Natural killer cell treated with Interleukin-12 subunit alpha and Interleukin-12 subunit beta and Interleukin-15 and Interleukin-18, amount 100 ng/mL, for 72 hours (primary cell): ENCODE data around the gene POLR3K. TPM values are rescaled to one million over a fixed set of nuclear protein-coding genes. Genes with fewer than 3 reads are reported as not detected.

Experiments used
- ATAC-seq, 2 donors: fragments of 150-1000 bp; cut with Tn5 transposase in 1 of 2; sonication (Bioruptor Pico), chemical (Tn5 transposase) in 1 of 2; 2 replicates each; pipeline ENCODE4 v1.10.0; 2021
- DNase-seq: peaks from one replicate; pipeline ENCODE4 v3.0.0; 2022; ENCODE audit warnings: low spot score
- H3K27ac Mint-ChIP-seq, 2 donors: 1 replicate in 1 of 2; 2 replicates in 1 of 2; pipeline ENCODE4 v1.8.0; 2022; ENCODE audit warnings: mixed read lengths in 2 of 2, mild to moderate bottlenecking in 1 of 2, moderate library complexity in 1 of 2
- H3K27me3 Mint-ChIP-seq, 2 donors: 1 replicate in 1 of 2; 2 replicates in 1 of 2; pipeline ENCODE4 v1.8.0; 2022; ENCODE audit warnings: mixed read lengths in 2 of 2
- H3K36me3 Mint-ChIP-seq: one replicate; pipeline ENCODE4 v1.8.0; 2022; ENCODE audit warnings: mixed read lengths
- H3K4me1 Mint-ChIP-seq, 2 donors: 1 replicate in 1 of 2; 2 replicates in 1 of 2; pipeline ENCODE4 v1.8.0; 2022; ENCODE audit warnings: low read depth in 2 of 2, mixed read lengths in 2 of 2, mild to moderate bottlenecking in 1 of 2
- H3K4me3 Mint-ChIP-seq: one replicate; pipeline ENCODE4 v1.8.0; 2022; ENCODE audit warnings: mixed read lengths
- H3K9me3 Mint-ChIP-seq: 2 replicates; pipeline ENCODE4 v1.8.0; 2022; ENCODE audit warnings: mixed read lengths
- total RNA-seq, 2 donors: library from RNA; stranded (reverse); gene quantifications; one replicate each; pipeline ENCODE4 v1.2.3, GENCODE V29; 2022

The POLR3K gene
- total RNA-seq, 2 donors from 2014 or later, result 39.8 to 84.7 TPM

DNA sequence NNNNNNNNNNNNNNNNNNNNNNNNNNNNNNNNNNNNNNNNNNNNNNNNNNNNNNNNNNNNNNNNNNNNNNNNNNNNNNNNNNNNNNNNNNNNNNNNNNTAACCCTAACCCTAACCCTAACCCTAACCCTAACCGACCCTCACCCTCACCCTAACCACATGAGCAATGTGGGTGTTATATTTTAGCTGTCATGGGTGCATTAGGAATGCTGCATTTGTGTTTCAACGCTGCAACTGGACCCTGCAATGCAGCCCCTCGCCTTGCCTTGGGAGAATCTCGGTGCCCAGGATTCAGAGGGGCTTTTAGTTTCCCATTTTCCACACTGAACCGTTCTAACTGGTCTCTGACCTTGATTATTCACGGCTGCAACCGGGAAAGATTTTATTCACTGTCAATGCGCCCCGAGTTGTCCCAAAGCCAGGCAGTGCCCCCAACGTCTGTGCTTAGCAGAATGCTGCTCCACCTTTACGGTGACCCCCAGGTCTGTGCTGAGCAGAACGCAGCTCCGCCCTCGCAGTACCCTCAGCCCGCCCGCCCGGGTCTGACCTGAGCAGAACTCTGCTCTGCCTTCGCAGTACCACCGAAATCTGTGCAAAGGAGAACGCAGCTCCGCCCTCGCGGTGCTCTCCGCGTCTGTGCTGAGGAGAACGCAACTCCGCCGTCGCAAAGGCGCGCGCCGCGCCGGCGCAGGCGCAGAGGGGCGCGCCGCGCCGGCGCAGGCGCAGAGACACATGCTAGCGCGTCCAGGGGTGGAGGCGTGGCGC, 43.3 kb downstream of the POLR3K start:
- no peaks in the 10 kb centered on the region for H3K9me3 Mint-ChIP-seq
- H3K36me3 Mint-ChIP-seq, result no peaks in the 10 kb centered on the region
- peak; percentile 52 to 91 for ATAC-seq
- H3K4me1 Mint-ChIP-seq, result no peaks in the 10 kb centered on the region
- no peak overlapping the region for H3K27ac Mint-ChIP-seq
- DNase-seq, result peak; percentile 49
- no peaks in the 10 kb centered on the region for H3K27me3 Mint-ChIP-seq
- H3K4me3 Mint-ChIP-seq, result no peak overlapping the region

Other genes starting within 250 kb of the POLR3K start
- 10 to 100 TPM; 35.6 to 39.8 TPM for gene SNRNP25, start 220 bp upstream of the POLR3K start, total RNA-seq
- 1 to 10 TPM in 1 of 2 donors, under 1 TPM in 1; 0.84 to 2.5 TPM for gene RHBDF1, start 19.0 kb upstream of the POLR3K start, total RNA-seq
- gene MPG, start 24.6 kb upstream of the POLR3K start, total RNA-seq, result 10 to 100 TPM; 39.9 to 43.8 TPM
- 10 to 100 TPM; 33.3 to 68.5 TPM for gene NPRL3, start 85.1 kb upstream of the POLR3K start, total RNA-seq
- not detected for gene HBZ, start 99.0 kb upstream of the POLR3K start, total RNA-seq
- not detected for gene HBM, start 112.4 kb upstream of the POLR3K start, total RNA-seq
- gene HBA2, start 119.3 kb upstream of the POLR3K start, total RNA-seq, result not detected
- 1 to 10 TPM in 1 of 2 donors, not detected in 1; 4.6 TPM for gene HBA1, start 123.1 kb upstream of the POLR3K start, total RNA-seq
- not detected for gene HBQ1, start 126.9 kb upstream of the POLR3K start, total RNA-seq
- 100 to 1,000 TPM in 1 of 2 donors, 10 to 100 TPM in 1; 54.2 to 115 TPM for gene LUC7L, start 175.8 kb upstream of the POLR3K start, total RNA-seq
- 10 to 100 TPM; 10.5 to 13.0 TPM for gene FAM234A, start 181.2 kb upstream of the POLR3K start, total RNA-seq
- not detected for gene RGS11, start 222.3 kb upstream of the POLR3K start, total RNA-seq
- gene ARHGDIG, start 227.0 kb upstream of the POLR3K start, total RNA-seq, result not detected
- not detected for gene PDIA2, start 229.6 kb upstream of the POLR3K start, total RNA-seq